PC-3 (cell line): ENCODE results near the gene EXOC2.

Experiments
- CTCF ChIP-seq: fragments of 300-600 bp; sonication (generic); conservative IDR thresholded peaks from 2 replicates; pipeline ENCODE4 v1.5.1; 2017; ENCODE audit warnings: antibody characterized with exemption, low read depth, mild to moderate bottlenecking, low read length
- EZH2phosphoT487 ChIP-seq: fragments of 300-600 bp; sonication (generic); IDR thresholded peaks from 2 replicates; pipeline ENCODE4 v1.6.1; 2018; ENCODE audit warnings: mild to moderate bottlenecking, antibody characterized with exemption, low read length, borderline replicate concordance

- TF ChIP-seq CTCF (no peak), EZH2phosphoT487 (no peak)
These were observed 188.4 kb downstream of the EXOC2 start for GRCh38 chr6:504446-504980.
